Dermis microvascular lymphatic vessel endothelial cell (primary cell): Measurements from ENCODE around the gene COL18A1. TPM values are rescaled to one million over a fixed set of nuclear protein-coding genes. Genes with fewer than 3 reads are reported as not detected.
A peak's percentile ranks its signal among the peaks of the same experiment; 100 is the strongest.

Experiments
- DNase-seq, 2 donors: peaks; one replicate each; pipeline versions ENCODE4 v3.0.0 to v3.0.0-alpha.2; 2010; ENCODE audit warnings: low read depth in 2 of 2
- total RNA-seq: library from RNA; depleted of rRNA; stranded (reverse); fragments of >200 nt; gene quantifications from 2 replicates; pipeline ENCODE4 v1.2.1, GENCODE V29; 2014

COL18A1 gene
- total RNA-seq, 1 donor from 2014 or later = 170 TPM

DNA sequence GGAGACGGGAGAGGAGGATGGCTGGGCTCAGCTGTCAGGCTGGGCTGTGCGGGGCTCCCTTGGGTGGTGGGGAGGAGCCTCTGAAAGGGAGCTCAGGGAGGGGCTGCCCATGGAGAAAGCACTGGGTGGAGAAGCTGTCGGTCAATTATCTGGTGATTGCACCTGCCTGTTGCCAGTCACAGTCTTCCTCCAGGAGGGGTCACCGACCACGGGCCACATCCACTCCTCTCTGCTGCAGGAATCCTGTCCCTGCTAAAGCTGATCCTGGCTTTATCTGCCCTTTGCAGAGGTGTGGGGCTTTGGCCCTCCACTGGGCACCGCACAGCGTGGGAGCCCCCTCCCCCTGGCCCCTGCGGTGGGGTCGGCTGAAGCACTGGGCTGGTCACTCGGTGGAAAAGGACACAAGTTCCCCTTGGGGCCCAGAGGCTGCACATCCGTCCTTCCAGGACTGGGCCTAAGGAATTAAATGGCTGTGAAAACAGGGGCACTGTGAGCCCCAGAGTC lies 21.8 kb upstream of the COL18A1 start:
- no peak for DNase-seq

DNA sequence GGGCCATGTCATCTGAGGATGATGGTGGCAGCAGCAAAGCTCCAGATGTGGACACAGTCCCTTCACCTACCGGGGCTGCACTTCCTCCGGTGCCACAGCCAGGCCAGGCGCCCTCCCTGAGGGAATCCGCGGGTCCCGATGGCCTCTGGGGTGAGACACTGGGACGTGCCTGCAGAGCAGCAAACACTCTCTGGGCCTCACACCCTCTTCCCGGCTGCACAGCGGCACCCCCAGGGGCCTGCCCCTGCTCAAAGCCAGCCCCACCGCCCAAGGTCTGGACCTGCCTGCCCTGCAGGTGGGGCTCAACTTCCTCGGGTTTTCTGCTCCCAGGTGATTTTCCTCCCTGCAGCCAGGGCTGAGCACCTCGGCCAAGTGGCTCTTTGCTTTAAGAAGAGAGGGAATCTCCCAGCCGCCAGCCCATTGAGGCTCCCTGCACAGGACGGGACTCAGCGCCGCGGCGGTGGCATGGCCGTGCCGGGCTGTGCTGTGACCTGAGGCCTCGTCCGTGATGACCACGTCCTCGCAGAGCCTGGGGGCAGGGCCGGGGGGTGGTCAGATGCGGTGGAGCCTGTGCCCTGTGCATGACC lies 21.3 kb upstream of the COL18A1 start:
- DNase-seq = no peak

GRCh38 chr21:45384656-45385548 lies 20.1 kb upstream of the COL18A1 start:
- DNase-seq = no peak

DNA sequence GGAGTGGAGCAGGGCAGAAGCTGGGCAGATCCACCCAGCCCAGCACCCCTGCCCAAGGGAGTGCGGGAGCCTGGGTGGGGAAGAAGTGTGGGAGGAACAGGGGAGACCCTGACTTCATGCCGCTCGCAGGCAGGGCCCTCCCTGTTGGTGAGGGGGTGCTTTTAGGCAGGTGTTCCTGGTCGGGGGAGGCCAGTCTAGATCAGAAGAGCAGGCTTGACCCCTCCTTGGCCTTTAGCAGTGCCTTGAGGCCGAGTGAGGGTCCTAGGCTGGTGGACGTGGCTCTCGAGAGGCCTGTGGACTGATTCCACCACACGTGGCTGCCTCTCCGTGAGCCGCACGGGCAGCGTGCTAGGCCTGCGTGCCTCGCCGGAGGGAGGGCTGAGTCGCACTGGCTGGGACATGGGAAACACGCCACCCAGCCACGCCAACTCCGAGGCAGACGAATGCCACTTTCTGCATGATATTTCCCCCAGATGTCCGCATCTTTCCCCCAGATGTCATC lies 19.4 kb upstream of the COL18A1 start:
- no peak for DNase-seq

DNA sequence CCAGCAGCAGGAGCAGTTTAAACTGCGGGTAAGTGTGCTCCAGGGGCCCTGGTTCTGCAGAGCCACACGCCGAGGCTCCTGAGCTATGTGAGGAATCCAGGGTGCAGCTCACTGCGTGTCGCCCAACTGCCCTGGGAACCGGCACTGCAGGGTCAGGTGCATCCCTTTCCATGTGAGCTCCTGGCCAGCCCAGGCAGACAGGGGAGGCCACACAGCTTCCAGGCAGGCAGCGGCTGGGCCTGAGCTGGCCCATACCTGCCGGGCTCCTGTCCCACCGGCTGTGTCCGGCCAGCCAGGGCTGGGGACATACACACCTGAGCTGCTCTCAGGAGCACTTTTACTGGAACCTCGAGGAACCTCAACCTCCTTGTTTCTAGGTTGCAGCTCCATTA lies 18.6 kb upstream of the COL18A1 start:
- no peak for DNase-seq

GRCh38 chr21:45386728-45387371 lies 18.1 kb upstream of the COL18A1 start:
- peak in 1 of 2 donors; percentile 69 for DNase-seq

- DNase-seq = no peak
These were observed 17.5 kb upstream of the COL18A1 start for GRCh38 chr21:45387506-45387905.

GRCh38 chr21:45388011-45388521 lies 16.9 kb upstream of the COL18A1 start:
- no peak for DNase-seq

DNA sequence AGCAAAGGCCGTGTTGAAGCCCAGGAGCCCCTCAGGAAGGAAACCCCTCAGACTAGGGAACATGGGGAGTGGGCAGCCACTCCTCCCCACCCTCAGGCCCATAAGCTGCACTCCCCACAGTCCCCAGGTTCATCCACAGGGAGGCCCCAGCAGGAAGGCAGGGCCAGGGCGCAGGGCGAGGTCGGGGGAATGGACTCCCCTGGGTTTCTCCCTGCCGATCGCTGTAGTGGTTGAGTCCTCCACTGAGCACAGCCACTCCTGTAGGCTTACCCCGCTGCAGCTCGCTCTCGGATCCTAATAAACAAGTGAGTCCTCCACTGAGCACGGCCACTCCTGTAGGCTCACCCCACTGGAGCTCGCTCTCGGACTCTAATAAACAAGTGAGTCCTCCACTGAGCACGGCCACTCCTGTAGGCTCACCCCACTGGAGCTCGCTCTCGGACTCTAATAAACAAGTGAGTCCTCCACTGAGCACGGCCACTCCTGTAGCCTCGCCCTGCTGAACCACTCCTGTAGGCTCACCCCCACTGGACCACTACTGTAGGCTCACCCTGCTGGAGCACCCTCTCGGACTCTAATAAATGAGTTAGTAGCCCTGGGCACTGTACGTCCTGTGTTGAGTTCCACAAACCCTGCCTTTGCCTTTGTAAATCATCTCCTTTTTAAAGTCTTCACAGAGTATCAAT lies 16.2 kb upstream of the COL18A1 start:
- DNase-seq = no peak

- DNase-seq = no peak
These were observed 14.7 kb upstream of the COL18A1 start for GRCh38 chr21:45390121-45390751.

- no peak for DNase-seq
These were observed 13.9 kb upstream of the COL18A1 start for GRCh38 chr21:45390831-45391742.

DNA sequence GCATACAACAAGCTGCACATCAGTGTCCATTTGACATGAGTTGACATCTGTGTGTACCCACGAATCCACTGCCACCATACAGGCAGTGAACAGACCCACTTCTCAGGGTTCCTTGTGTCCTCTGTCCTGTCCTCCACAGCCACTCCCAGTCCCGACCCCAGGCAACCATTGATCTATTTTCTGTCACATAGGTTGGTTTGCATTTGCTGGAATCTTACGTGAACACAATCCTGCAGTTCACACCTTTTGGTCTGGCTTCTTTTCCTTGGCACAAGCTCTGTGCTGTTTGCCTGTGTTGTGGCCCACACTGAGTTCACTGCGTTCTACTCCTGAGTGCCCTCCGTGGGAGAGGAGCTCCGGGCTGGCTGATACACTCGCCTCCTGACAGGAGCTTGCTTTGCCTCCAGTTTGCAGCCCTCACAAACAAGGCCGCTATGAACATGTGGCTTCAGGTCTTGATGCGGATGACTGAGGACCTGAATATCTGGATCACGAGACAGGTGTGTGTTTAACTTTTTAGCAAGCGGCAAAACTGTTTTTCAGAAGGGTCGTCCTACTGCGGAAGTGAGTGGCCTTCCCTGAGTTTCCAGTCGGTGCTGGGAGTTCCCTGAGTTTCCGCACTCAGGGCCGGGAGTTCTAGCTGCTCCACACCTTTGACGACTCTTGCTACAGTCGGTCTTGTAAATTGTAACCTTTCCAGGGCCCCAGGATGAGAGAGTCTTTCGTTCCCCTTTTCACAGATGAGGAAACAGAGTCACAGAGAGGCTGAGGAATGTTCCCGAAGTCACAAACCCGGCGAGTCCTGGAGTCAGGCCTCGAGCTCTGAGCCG lies 13.0 kb upstream of the COL18A1 start:
- no peak for DNase-seq

- DNase-seq = no peak
These were observed 12.4 kb upstream of the COL18A1 start for GRCh38 chr21:45392573-45392971.

DNA sequence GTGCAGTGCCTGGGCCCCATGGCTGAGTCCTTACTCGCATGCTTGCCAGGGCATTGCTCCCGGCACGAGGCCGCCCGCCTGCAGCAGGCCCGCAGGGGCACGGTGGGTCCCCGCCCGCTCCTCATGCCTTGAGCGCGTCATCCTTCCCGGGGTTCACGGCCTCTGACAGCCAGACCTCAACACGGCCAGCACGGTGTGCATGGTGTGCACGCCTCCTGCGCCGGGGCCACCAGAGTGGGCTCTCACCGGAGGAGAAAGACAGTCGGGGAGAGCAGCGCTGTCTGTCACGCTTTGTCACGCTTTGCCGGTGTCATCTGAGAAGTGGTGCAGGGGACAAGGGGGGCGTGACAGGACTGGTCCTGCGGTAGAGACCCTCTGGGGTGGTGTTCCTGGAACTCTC lies 11.9 kb upstream of the COL18A1 start:
- no peak for DNase-seq

GRCh38 chr21:45393833-45394638 lies 10.9 kb upstream of the COL18A1 start:
- no peak for DNase-seq

GRCh38 chr21:45396620-45396995 lies 8.4 kb upstream of the COL18A1 start:
- no peak for DNase-seq

- no peak for DNase-seq
These were observed 7.6 kb upstream of the COL18A1 start for GRCh38 chr21:45397381-45397780.

- DNase-seq = no peak
These were observed 3.9 kb upstream of the COL18A1 start for GRCh38 chr21:45401054-45401518.
